ENCODE data around the gene RPRD1B.
A peak's percentile ranks its signal among the peaks of the same experiment; 100 is the strongest.

Gene RPRD1B

GRCh38 chr20:38033330-38034107 lies at the start of gene RPRD1B, which contains the start of gene TTI1:
Gene RPRD1B (plus strand): TSS chr20:38033746. CDS start chr20:38033948, 202 bp downstream.
Gene TTI1 (minus strand): TSS chr20:38033456. CDS start chr20:38013816, 19,640 bp downstream.
- H3K4me3 ChIP-seq (ENCODE audit: low read depth, low read length): peak within 1 kb of the TSS; percentile 93

GRCh38 chr20:37984018-37984785 lies 49.3 kb upstream of the RPRD1B start:
- no peak for TF ChIP-seq CTCF (conservative IDR thresholded peaks at IDR 0.05; ENCODE audit: low read depth, low read length)
- DNase-seq (ENCODE audit: low read depth): no peak
- H3K4me3 ChIP-seq (ENCODE audit: low read depth, low read length): no peak overlapping the region

More at GRCh38 chr20:38033330-38034107, at the start of gene RPRD1B, which contains the start of gene TTI1:
- DNase-seq (ENCODE audit: low read depth): peak; percentile 88
- TF ChIP-seq CTCF (conservative IDR thresholded peaks at IDR 0.05; ENCODE audit: low read depth, low read length): no peak

- no peak overlapping the region for H3K4me3 ChIP-seq (ENCODE audit: low read depth, low read length)
- no peak for DNase-seq (ENCODE audit: low read depth)
- TF ChIP-seq CTCF (conservative IDR thresholded peaks at IDR 0.05; ENCODE audit: low read depth, low read length): no peak
These were observed 47.3 kb upstream of the RPRD1B start for GRCh38 chr20:37986044-37986858.

GRCh38 chr20:37986873-37987601 lies 46.5 kb upstream of the RPRD1B start:
- TF ChIP-seq CTCF (conservative IDR thresholded peaks at IDR 0.05; ENCODE audit: low read depth, low read length): no peak
- DNase-seq (ENCODE audit: low read depth): no peak
- no peak overlapping the region for H3K4me3 ChIP-seq (ENCODE audit: low read depth, low read length)

GRCh38 chr20:37987602-37988290 lies 45.8 kb upstream of the RPRD1B start:
- no peak for DNase-seq (ENCODE audit: low read depth)
- no peak overlapping the region for H3K4me3 ChIP-seq (ENCODE audit: low read depth, low read length)
- no peak for TF ChIP-seq CTCF (conservative IDR thresholded peaks at IDR 0.05; ENCODE audit: low read depth, low read length)

Data from choroid plexus epithelial cell (primary cell).